ENCODE measurements around the gene SPATA3. TPM values are rescaled to one million over a fixed set of nuclear protein-coding genes. Genes with fewer than 3 reads are reported as not detected.

Gene SPATA3
- total and polyA plus RNA-seq, 2 of the 13 experiments (the other 11 are each of a cell fraction or from before 2014, with no cell fraction given), result not detected

DNA sequence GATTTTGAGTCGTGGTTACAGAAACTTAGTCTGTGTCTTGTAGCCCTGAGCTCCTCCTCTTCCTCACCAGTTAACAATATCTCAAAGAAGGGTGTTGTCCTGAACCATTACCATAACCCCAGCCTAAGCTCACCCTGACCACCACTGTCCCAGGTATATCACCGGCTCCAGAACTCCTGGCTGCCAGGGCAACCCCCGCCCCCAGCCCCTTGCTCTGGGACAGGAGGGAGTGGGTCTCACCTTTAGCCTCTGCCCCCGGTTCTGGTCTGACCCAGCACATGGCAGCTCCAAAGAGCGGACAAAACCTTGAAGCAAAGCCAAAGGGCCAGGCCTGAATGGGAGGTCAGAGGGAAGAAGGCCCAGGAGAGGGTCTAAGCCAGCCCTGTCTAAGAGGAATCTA is 55.2 kb downstream of the SPATA3 start (continued):
- TF ChIP-seq, protein P1, sequence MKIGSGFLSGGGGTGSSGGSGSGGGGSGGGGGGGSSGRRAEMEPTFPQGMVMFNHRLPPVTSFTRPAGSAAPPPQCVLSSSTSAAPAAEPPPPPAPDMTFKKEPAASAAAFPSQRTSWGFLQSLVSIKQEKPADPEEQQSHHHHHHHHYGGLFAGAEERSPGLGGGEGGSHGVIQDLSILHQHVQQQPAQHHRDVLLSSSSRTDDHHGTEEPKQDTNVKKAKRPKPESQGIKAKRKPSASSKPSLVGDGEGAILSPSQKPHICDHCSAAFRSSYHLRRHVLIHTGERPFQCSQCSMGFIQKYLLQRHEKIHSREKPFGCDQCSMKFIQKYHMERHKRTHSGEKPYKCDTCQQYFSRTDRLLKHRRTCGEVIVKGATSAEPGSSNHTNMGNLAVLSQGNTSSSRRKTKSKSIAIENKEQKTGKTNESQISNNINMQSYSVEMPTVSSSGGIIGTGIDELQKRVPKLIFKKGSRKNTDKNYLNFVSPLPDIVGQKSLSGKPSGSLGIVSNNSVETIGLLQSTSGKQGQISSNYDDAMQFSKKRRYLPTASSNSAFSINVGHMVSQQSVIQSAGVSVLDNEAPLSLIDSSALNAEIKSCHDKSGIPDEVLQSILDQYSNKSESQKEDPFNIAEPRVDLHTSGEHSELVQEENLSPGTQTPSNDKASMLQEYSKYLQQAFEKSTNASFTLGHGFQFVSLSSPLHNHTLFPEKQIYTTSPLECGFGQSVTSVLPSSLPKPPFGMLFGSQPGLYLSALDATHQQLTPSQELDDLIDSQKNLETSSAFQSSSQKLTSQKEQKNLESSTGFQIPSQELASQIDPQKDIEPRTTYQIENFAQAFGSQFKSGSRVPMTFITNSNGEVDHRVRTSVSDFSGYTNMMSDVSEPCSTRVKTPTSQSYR (CRISPR knock-in tag; IDR thresholded peaks at IDR 0.05; ENCODE audit: borderline replicate concordance), result 0 out of 2 replicates have a peak, but pooled peaks have one; percentile 7
- TF ChIP-seq, protein P2, sequence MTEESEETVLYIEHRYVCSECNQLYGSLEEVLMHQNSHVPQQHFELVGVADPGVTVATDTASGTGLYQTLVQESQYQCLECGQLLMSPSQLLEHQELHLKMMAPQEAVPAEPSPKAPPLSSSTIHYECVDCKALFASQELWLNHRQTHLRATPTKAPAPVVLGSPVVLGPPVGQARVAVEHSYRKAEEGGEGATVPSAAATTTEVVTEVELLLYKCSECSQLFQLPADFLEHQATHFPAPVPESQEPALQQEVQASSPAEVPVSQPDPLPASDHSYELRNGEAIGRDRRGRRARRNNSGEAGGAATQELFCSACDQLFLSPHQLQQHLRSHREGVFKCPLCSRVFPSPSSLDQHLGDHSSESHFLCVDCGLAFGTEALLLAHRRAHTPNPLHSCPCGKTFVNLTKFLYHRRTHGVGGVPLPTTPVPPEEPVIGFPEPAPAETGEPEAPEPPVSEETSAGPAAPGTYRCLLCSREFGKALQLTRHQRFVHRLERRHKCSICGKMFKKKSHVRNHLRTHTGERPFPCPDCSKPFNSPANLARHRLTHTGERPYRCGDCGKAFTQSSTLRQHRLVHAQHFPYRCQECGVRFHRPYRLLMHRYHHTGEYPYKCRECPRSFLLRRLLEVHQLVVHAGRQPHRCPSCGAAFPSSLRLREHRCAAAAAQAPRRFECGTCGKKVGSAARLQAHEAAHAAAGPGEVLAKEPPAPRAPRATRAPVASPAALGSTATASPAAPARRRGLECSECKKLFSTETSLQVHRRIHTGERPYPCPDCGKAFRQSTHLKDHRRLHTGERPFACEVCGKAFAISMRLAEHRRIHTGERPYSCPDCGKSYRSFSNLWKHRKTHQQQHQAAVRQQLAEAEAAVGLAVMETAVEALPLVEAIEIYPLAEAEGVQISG (CRISPR knock-in tag; IDR thresholded peaks at IDR 0.05), result no peak
- TF ChIP-seq ZFP62 (CRISPR knock-in tag; IDR thresholded peaks at IDR 0.05) (no peak), ZNF225 (CRISPR knock-in tag; IDR thresholded peaks at IDR 0.05) (0 out of 2 replicates have a peak, but pooled peaks have one; percentile 36), ZNF253 (CRISPR knock-in tag; IDR thresholded peaks at IDR 0.05; ENCODE audit: borderline replicate concordance) (no peak), MED1 (CRISPR knock-in tag; IDR thresholded peaks at IDR 0.05) (peak; percentile 66), ZZZ3 (CRISPR knock-in tag; IDR thresholded peaks at IDR 0.05; ENCODE audit: borderline replicate concordance) (no peak), ZFY (CRISPR knock-in tag; IDR thresholded peaks at IDR 0.05) (peak; percentile 62), SALL1 (CRISPR knock-in tag; IDR thresholded peaks at IDR 0.05) (peak; percentile 54), RFXANK (CRISPR knock-in tag; IDR thresholded peaks at IDR 0.05) (no peak)
- TF ChIP-seq, protein P3, sequence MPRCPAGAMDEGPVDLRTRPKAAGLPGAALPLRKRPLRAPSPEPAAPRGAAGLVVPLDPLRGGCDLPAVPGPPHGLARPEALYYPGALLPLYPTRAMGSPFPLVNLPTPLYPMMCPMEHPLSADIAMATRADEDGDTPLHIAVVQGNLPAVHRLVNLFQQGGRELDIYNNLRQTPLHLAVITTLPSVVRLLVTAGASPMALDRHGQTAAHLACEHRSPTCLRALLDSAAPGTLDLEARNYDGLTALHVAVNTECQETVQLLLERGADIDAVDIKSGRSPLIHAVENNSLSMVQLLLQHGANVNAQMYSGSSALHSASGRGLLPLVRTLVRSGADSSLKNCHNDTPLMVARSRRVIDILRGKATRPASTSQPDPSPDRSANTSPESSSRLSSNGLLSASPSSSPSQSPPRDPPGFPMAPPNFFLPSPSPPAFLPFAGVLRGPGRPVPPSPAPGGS (CRISPR knock-in tag; IDR thresholded peaks at IDR 0.05), result no peak; the same call in 1 of the 2 replicates
- TF ChIP-seq, protein P4, sequence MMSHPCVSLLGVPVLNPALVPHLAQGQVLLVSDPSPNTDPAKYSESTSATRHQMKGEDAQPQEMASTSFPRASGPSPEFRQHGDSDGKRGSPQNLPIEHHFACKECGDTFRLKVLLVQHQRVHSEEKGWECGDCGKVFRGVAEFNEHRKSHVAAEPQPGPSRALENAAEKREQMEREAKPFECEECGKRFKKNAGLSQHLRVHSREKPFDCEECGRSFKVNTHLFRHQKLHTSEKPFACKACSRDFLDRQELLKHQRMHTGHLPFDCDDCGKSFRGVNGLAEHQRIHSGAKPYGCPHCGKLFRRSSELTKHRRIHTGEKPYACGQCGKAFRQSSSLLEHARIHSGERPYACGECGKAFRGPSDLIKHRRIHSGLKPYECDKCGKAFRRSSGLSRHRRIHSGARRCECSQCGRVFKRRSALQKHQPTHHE (CRISPR knock-in tag; IDR thresholded peaks at IDR 0.05; ENCODE audit: borderline replicate concordance), result no peak
- TF ChIP-seq, protein P5, sequence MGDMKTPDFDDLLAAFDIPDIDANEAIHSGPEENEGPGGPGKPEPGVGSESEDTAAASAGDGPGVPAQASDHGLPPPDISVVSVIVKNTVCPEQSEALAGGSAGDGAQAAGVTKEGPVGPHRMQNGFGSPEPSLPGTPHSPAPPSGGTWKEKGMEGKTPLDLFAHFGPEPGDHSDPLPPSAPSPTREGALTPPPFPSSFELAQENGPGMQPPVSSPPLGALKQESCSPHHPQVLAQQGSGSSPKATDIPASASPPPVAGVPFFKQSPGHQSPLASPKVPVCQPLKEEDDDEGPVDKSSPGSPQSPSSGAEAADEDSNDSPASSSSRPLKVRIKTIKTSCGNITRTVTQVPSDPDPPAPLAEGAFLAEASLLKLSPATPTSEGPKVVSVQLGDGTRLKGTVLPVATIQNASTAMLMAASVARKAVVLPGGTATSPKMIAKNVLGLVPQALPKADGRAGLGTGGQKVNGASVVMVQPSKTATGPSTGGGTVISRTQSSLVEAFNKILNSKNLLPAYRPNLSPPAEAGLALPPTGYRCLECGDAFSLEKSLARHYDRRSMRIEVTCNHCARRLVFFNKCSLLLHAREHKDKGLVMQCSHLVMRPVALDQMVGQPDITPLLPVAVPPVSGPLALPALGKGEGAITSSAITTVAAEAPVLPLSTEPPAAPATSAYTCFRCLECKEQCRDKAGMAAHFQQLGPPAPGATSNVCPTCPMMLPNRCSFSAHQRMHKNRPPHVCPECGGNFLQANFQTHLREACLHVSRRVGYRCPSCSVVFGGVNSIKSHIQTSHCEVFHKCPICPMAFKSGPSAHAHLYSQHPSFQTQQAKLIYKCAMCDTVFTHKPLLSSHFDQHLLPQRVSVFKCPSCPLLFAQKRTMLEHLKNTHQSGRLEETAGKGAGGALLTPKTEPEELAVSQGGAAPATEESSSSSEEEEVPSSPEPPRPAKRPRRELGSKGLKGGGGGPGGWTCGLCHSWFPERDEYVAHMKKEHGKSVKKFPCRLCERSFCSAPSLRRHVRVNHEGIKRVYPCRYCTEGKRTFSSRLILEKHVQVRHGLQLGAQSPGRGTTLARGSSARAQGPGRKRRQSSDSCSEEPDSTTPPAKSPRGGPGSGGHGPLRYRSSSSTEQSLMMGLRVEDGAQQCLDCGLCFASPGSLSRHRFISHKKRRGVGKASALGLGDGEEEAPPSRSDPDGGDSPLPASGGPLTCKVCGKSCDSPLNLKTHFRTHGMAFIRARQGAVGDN (CRISPR knock-in tag; IDR thresholded peaks at IDR 0.05), result peak; percentile 61
- TF ChIP-seq, protein P6, sequence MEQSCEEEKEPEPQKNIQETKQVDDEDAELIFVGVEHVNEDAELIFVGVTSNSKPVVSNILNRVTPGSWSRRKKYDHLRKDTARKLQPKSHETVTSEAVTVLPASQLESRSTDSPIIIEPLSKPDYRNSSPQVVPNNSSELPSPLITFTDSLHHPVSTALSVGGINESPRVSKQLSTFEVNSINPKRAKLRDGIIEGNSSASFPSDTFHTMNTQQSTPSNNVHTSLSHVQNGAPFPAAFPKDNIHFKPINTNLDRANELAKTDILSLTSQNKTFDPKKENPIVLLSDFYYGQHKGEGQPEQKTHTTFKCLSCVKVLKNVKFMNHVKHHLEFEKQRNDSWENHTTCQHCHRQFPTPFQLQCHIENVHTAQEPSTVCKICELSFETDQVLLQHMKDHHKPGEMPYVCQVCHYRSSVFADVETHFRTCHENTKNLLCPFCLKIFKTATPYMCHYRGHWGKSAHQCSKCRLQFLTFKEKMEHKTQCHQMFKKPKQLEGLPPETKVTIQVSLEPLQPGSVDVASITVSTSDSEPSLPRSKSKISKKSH (CRISPR knock-in tag; IDR thresholded peaks at IDR 0.05; ENCODE audit: borderline replicate concordance), result no peak
